ENCODE results near the gene GTF2H4.

Gene GTF2H4

DNA sequence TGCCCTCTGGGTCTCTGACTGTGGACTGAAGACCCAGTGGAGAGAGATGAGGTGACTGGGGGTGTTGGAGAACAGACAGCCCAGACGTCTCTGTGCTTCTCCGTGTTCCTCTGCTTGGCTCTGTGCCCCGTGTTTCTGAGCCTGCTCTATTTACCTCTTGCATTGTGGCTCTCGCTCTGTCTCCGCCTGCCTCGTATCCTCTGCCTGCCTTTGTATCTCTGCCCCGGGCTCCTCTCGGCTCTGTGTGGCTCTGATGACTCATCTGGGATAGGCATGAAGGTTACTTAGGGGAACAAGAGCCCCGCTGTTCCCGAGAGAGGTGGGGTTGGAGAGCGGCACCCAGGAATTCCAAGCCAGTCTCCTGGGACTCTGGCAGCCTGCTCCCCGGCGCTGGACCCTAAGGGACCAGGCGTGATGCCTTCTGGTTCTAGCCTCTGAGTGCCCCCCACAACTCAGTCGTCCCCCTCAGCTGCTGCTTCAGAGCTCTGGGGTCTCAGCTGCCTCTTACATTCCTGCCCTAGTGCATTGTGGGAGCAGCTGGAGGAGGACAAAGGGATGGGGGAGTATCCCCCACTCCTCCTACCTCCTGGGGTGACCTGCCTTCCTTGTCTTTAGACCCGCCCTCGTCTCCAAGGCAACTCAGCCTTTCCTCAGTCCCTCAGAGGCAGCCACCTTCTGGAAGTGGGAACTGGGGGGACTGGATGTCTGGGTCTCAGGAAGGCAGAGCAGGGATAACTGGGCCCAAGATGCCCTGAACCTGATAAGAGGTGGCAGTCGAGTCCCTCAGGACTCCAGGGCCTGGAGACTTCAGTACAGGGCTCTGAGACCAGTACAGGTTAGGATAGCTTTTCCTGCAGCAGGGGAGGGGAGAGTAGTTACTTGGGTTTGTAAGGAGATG, 21.8 kb upstream of the GTF2H4 start:
- Histone ChIP-seq H3K36me3 (peaks cover 21 to 28% (median 26%) of the 10 kb centered on the region in 11 experiments; a peak in 19 of 22 replicates), H3K9ac (peak overlapping the region; percentile 61 to 84 (median 79); a peak in 21 of 22 replicates)

DNA sequence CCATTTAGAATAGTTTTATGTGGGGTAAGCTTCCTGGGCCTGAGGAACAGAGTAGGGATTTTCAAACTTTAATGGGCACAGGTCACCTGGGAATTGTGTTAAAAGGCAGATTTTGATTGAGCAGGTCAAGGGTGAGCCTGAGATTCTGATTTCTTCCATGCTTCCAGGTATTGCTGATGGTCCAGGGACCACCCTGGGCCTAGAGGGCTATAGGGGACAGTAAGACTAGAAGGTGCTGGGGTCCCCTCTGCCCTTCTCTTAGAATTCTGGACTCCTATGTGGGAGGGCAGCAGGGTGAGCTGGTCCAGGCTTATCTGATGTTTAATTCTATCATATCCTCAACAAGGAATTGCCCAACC, 21.1 kb upstream of the GTF2H4 start:
- Histone ChIP-seq H3K27ac (0 out of 22 replicates have a peak overlapping the region, but pooled peaks of 1 of the 11 experiments have one; percentile 75), H3K9ac (peak overlapping the region in 5 of 11 experiments; percentile 79 to 84 (median 80); a peak in 4 of 22 replicates), H3K4me3 (no peak overlapping the region; a peak in 1 of 20 replicates), H4K20me1 (peaks cover 0 to 32% (median 13%) of the 10 kb centered on the region in 11 experiments; a peak in 9 of 22 replicates), H3K4me1 (peaks cover 42 to 78% (median 71%) of the 10 kb centered on the region in 10 experiments), H3K9me3 (replicated peaks in 1 of 11) (no peaks in the 10 kb centered on the region), H3K27me3 (no peaks in the 10 kb centered on the region), H3K36me3 (peaks cover 27 to 34% (median 31%) of the 10 kb centered on the region in 11 experiments; a peak in 19 of 22 replicates), H3K4me2 (peak overlapping the region; percentile 88 to 100 (median 97))
- TF ChIP-seq Cebpa-rat (IDR thresholded peaks at IDR 0.05): no peak

More for the DNA sequence above, 21.8 kb upstream of the GTF2H4 start:
- TF ChIP-seq Cebpa-rat (IDR thresholded peaks at IDR 0.05): no peak
- peaks cover 0 to 32% (median 13%) of the 10 kb centered on the region in 11 experiments; a peak in 9 of 22 replicates for H4K20me1 ChIP-seq
- H3K27ac ChIP-seq: peak overlapping the region in 6 of 11 experiments; percentile 19 to 78 (median 51); a peak in 6 of 22 replicates
- peak overlapping the region; percentile 60 to 78 (median 66) for H3K4me3 ChIP-seq
- H3K4me2 ChIP-seq: peak overlapping the region; percentile 88 to 100 (median 97)
- H3K27me3 ChIP-seq: no peaks in the 10 kb centered on the region
- H3K4me1 ChIP-seq: peaks cover 43 to 85% (median 77%) of the 10 kb centered on the region in 10 experiments
- no peaks in the 10 kb centered on the region for H3K9me3 ChIP-seq (replicated peaks in 1 of 11)

DNA sequence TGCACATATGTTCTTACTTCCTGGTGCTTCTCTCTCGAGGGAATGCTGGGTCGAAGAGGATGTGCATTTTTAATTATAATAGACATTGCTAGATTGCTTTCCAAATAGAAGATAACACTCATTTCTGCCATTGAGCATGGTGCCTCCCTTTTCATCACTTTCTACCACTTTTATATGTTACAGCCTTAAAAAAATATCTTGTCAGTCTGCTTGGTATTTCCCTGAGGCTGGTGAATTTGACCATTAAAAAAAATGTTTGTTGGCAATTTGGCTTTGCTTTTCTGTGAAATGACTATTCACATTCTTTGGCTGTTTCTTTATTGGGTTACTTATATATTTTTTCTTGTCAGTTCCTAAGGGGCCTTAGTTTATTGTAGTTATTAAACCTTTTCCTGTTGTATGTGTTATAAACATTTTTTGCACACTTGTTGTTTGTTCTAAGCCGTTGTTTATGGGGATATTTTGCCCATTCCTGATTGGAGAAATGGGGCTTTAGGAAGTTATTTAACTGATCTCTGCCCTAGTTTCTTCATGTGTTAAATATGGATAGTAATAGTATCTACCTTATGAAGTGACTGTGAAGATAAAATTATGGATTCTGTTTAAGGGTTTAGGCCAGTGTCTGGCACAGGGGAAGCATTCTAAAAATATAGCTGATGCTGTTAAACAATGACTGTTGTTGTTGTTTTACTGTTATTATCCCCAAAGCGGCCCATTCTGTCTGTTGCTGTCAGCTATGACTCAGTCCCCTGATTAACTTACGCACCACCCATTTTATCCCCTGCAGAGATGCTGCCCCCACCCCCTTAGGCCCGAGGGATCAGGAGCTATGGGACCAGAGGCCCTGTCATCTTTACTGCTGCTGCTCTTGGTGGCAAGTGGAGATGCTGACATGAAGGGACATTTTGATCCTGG, 19.8 kb upstream of the GTF2H4 start:
- peaks cover 31 to 47% (median 44%) of the 10 kb centered on the region in 11 experiments; a peak in 20 of 22 replicates for H3K36me3 ChIP-seq
- peaks cover 0 to 32% (median 13%) of the 10 kb centered on the region in 11 experiments; a peak in 9 of 22 replicates for H4K20me1 ChIP-seq
- no peak overlapping the region for H3K27ac ChIP-seq
- H3K27me3 ChIP-seq: no peaks in the 10 kb centered on the region
- no peak overlapping the region for H3K4me3 ChIP-seq
- no peaks in the 10 kb centered on the region for H3K9me3 ChIP-seq (replicated peaks in 1 of 11)
- peak overlapping the region in 1 of 11 experiments; percentile 26; a peak in 2 of 22 replicates for H3K9ac ChIP-seq
- no peak for TF ChIP-seq Cebpa-rat (IDR thresholded peaks at IDR 0.05)
- H3K4me1 ChIP-seq: peaks cover 30 to 69% (median 60%) of the 10 kb centered on the region in 10 experiments
- H3K4me2 ChIP-seq: peak overlapping the region in 9 of 11 experiments; percentile 3 to 51 (median 17); a peak in 12 of 22 replicates

DNA sequence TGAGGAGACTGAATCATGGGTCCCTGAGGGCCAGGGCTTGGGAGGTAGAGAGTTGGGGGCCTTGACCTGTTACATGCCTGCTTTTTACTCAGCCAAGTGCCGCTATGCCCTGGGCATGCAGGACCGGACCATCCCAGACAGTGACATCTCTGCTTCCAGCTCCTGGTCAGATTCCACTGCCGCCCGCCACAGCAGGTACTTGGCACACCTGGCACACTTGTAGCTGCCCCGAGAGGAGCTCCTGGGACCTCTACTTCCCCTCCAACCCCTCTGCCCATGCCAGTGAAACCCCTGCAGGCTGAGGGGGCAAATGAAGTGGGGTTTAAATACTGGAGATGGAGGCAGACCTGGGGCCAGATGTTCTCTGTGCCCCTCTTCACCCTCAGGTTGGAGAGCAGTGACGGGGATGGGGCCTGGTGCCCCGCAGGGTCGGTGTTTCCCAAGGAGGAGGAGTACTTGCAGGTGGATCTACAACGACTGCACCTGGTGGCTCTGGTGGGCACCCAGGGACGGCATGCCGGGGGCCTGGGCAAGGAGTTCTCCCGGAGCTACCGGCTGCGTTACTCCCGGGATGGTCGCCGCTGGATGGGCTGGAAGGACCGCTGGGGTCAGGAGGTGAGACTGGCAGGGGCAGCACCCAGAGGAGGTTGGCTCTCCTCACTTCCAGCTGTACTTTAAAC, 19.1 kb upstream of the GTF2H4 start:
- TF ChIP-seq Cebpa-rat (IDR thresholded peaks at IDR 0.05): no peak
- Histone ChIP-seq H3K36me3 (peaks cover 36 to 55% (median 51%) of the 10 kb centered on the region in 11 experiments; a peak in 20 of 22 replicates), H3K4me2 (peak overlapping the region in 6 of 11 experiments; percentile 2 to 24 (median 16); a peak in 4 of 22 replicates)

DNA sequence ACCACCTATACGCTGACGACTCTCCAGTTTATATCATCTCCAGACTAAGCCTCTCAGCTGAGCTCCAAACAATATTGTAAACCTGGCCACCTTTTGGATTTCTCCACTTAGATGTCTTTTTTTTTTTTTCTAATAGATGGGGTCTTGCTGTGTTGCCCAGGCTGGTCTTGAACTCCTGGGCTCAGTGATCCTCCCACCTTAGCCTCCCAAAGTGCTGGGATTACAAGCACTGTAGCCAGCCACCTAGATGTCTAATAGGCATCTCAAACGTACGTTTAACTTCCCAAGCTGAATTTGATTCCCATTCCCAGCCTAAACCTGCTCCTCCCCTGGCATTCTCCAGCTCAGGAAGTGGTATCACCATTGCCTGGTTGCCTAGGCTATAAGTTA, 18.5 kb upstream of the GTF2H4 start:
- Histone ChIP-seq H4K20me1 (peaks cover 0 to 32% (median 13%) of the 10 kb centered on the region in 11 experiments; a peak in 9 of 22 replicates), H3K36me3 (peaks cover 36 to 60% (median 56%) of the 10 kb centered on the region in 11 experiments; a peak in 21 of 22 replicates), H3K9ac (no peak overlapping the region), H3K27me3 (no peaks in the 10 kb centered on the region), H3K9me3 (replicated peaks in 1 of 11) (no peaks in the 10 kb centered on the region), H3K4me2 (peak overlapping the region in 3 of 11 experiments; percentile 7 to 31 (median 28); a peak in 2 of 22 replicates), H3K4me1 (peaks cover 23 to 61% (median 50%) of the 10 kb centered on the region in 10 experiments), H3K4me3 (no peak overlapping the region), H3K27ac (no peak overlapping the region)
- TF ChIP-seq Cebpa-rat (IDR thresholded peaks at IDR 0.05): no peak

More for the DNA sequence above, 19.1 kb upstream of the GTF2H4 start:
- Histone ChIP-seq H3K4me1 (peaks cover 23 to 61% (median 52%) of the 10 kb centered on the region in 10 experiments), H3K27ac (no peak overlapping the region), H3K9me3 (replicated peaks in 1 of 11) (no peaks in the 10 kb centered on the region), H4K20me1 (peaks cover 0 to 32% (median 13%) of the 10 kb centered on the region in 11 experiments; a peak in 9 of 22 replicates), H3K27me3 (no peaks in the 10 kb centered on the region), H3K9ac (peak overlapping the region in 1 of 11 experiments; percentile 26; a peak in 1 of 22 replicates), H3K4me3 (no peak overlapping the region)

DNA sequence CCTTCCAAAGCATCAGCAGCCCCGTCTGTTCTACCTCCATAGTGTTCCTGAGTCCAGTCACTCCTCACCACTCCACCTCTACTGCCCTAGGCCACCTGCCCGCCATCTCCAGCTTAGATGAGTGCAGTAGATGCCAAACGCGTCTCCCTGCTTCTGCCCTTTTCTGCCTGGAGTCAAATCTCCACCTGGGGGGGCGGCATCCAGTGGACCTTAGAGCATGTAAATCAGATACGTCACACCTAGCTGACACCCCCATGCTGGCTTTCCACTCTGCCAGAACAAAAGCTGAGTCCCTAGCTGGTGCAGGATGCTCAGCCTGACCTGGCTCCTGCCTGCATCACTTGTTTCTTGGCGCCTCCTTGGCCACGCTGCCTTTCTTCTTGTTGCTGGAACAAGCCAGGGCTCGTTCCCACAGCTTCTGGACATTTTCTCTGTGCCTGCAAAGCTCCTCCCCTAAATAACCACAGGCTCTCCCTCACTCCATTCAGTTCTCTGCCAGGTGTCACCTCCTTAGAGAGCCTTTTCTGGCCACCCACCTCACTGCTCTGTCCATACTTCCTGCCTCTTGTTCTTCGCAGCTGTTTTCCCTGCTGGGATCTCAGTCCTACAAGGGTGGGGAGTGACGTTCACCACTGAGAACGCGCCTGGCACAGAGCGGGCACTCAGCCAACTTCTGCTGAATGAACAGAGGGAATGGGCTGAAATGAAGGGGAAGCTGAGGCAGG, 17.9 kb upstream of the GTF2H4 start:
- no peak for TF ChIP-seq Cebpa-rat (IDR thresholded peaks at IDR 0.05)
- no peaks in the 10 kb centered on the region for H3K9me3 ChIP-seq (replicated peaks in 1 of 11)
- H3K9ac ChIP-seq: peak overlapping the region in 1 of 11 experiments; percentile 14; a peak in 2 of 22 replicates
- peak overlapping the region in 2 of 11 experiments; percentile 3 to 25; a peak in 3 of 22 replicates for H3K27ac ChIP-seq
- peaks cover 36 to 66% (median 62%) of the 10 kb centered on the region in 11 experiments; a peak in 21 of 22 replicates for H3K36me3 ChIP-seq
- H4K20me1 ChIP-seq: peaks cover 0 to 30% (median 12%) of the 10 kb centered on the region in 11 experiments; a peak in 9 of 22 replicates
- no peak overlapping the region for H3K4me3 ChIP-seq
- peaks cover 19 to 57% (median 46%) of the 10 kb centered on the region in 10 experiments for H3K4me1 ChIP-seq
- H3K27me3 ChIP-seq: no peaks in the 10 kb centered on the region
- peak overlapping the region in 5 of 11 experiments; percentile 4 to 31 (median 7); a peak in 5 of 22 replicates for H3K4me2 ChIP-seq

Data from BLaER1 treated with 17β-estradiol and CSF1 and Interleukin-3, amounts not matched to agents 10 nM and 100 nM (cell line).